AG04450 (cell line): Measurements from ENCODE around the gene C9orf43. TPM values are rescaled to one million over a fixed set of nuclear protein-coding genes. Genes with fewer than 3 reads are reported as not detected.

Experiments used
- CTCF ChIA-PET: fragments of 300-600, 350-600 bp; formaldehyde crosslinking; extraction: SDS; loops from one replicate; lab custom pipeline; 2022; ENCODE audit warnings: antibody characterized with exemption, inconsistent platforms; lab: Charles Lee
- POLR2A ChIA-PET: fragments of 350-600 bp; formaldehyde crosslinking; extraction: SDS; loops from one replicate; lab custom pipeline; 2021; ENCODE audit warnings: antibody characterized with exemption, inconsistent platforms; lab: Yijun Ruan, JAX
- DNase-seq: peaks from one replicate; pipeline ENCODE4 v3.0.0-alpha.2; 2011; ENCODE audit warnings: low read depth, low spot score
- H3K27ac ChIP-seq: one replicate; pipeline ENCODE4 v1.5.1; 2012; ENCODE audit warnings: low read depth, low read length, control low read depth
- H3K27me3 ChIP-seq: one replicate; pipeline ENCODE4 v1.6.0; 2012; ENCODE audit warnings: low read length; ENCODE audit not compliant: control insufficient read depth, insufficient read depth
- H3K4me3 ChIP-seq: 2 replicates; pipeline ENCODE4 v1.5.1; 2011; ENCODE audit warnings: mild to moderate bottlenecking, low read depth, low read length, control low read depth
- H3K9me3 ChIP-seq: 2 replicates; pipeline ENCODE4 v1.5.1; 2012; ENCODE audit warnings: low read length; ENCODE audit not compliant: control insufficient read depth, insufficient read depth
- polyA plus RNA-seq: library from polyadenylated mRNA; depleted of rRNA; stranded (reverse); fragments of >200 nt; gene quantifications from 2 replicates; pipeline ENCODE4 v1.2.3, GENCODE V29; 2011
- TF ChIP-seq, protein P1 (sequence below): IDR thresholded peaks from 2 replicates; pipeline ENCODE4 v1.5.1; 2011; ENCODE audit warnings: low read depth, low read length, control low read depth, inconsistent platforms

Gene C9orf43
- polyA plus RNA-seq, 1 experiment, result 0.50 TPM

DNA sequence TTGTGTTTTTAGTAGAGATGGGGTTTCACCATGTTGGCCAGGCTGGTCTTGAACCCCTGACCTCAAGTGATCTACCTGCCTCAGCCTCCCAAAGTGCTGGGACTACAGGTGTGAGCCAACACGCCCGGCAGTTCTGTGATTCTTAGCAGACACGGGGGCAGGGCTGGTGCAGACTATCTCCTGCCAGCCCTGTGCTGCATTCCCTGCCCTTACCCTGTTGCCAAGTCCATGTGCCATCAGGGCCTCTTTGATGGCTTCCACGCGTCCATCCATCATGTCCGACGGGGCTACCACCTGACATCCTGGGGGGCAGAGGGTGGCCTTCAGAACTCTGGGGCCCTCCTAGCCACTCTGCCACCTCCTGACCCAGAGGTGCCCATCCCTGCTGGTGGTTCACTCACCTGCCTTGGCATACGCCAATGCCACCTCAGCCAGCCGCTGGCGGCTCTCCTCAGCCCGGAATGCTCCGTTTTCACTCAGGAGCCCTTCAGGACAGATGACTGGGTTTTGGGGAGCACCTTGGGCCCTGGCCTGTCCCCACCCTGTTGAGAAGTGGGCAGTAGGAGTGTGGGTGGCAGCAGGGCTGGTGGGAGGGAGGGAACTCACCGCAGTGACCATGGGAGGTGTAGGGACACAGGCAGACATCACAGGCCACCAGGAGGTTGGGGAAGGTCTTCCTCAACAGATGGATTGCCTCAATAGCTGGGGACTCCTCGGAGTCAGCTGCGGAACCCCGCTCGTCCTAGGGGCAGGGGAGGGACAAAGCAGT is 20.2 kb upstream of the C9orf43 start:
- ChIA-PET CTCF (interaction anchor here (1.3 to 1.5 kb wide), 2 partner anchors 10 to 11 kb away, joined by 4 to 5 read pairs; partner anchors contain the start of gene ALAD), POLR2A (interaction anchor here (0.8 kb wide), 1 partner anchor 11 kb away, joined by 3 read pairs; the partner anchor contains the start of gene ALAD)
- H3K9me3 ChIP-seq, result no peaks in the 10 kb centered on the region
- DNase-seq, result no peak
- H3K27me3 ChIP-seq, result no peaks in the 10 kb centered on the region
- TF ChIP-seq, protein P1, sequence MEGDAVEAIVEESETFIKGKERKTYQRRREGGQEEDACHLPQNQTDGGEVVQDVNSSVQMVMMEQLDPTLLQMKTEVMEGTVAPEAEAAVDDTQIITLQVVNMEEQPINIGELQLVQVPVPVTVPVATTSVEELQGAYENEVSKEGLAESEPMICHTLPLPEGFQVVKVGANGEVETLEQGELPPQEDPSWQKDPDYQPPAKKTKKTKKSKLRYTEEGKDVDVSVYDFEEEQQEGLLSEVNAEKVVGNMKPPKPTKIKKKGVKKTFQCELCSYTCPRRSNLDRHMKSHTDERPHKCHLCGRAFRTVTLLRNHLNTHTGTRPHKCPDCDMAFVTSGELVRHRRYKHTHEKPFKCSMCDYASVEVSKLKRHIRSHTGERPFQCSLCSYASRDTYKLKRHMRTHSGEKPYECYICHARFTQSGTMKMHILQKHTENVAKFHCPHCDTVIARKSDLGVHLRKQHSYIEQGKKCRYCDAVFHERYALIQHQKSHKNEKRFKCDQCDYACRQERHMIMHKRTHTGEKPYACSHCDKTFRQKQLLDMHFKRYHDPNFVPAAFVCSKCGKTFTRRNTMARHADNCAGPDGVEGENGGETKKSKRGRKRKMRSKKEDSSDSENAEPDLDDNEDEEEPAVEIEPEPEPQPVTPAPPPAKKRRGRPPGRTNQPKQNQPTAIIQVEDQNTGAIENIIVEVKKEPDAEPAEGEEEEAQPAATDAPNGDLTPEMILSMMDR, result no peak
- H3K27ac ChIP-seq, result no peak overlapping the region
- H3K4me3 ChIP-seq, result no peak overlapping the region

DNA sequence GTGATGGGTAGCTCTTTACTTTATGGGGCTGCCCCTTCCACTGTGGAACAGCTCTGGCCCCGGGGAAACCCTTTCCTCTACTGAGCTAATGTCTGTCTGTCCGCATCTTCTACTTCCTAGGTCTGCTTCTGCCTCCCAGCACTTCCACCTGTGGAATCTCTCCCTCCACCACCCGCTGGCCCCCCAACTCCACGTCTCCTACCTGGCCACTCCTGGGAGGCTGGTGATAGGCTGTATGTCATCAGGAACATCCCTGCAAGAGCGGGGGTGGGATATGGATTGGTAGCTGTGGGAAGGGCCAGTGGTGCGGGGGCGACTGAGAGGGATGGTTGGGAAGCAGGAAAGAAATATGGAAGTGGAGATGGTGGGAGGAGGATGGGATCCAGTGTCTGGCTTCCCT is 18.6 kb upstream of the C9orf43 start:
- no peak for DNase-seq
- H3K27me3 ChIP-seq, result no peaks in the 10 kb centered on the region
- H3K27ac ChIP-seq, result no peak overlapping the region
- ChIA-PET CTCF (interaction anchor here (0.5 to 1.3 kb wide), 2 partner anchors 9 to 78 kb away, joined by 4 to 7 read pairs; partner anchors contain the start of gene ALAD), POLR2A (no interaction called here)
- TF ChIP-seq, protein P1, result no peak
- no peaks in the 10 kb centered on the region for H3K9me3 ChIP-seq
- H3K4me3 ChIP-seq, result no peak overlapping the region

DNA sequence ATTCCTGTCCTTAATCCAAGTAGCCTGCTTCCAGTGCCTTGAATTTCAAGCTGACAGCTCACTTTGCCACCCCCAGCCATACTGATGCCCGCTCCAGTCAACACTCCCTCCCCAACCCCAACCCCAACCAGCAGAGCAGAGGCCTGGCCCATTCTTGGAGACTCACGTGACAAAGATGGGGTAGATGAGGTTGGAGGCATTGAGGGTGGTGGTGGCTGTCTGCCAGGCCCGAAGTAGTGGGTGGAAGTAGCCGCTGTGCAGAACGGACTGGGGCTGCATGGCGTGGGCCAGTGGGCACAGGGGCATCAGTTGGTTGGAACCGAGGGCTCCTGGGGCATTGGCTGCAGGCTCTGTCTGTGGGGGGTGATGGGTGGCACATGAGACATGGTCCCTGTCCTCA is 17.3 kb upstream of the C9orf43 start:
- H3K9me3 ChIP-seq, result no peaks in the 10 kb centered on the region
- CTCF ChIA-PET, result interaction anchor here (0.7 to 1.2 kb wide), 2 partner anchors 76 to 118 kb away, joined by 3 read pairs; partner anchors contain the start of gene CDC26

DNA sequence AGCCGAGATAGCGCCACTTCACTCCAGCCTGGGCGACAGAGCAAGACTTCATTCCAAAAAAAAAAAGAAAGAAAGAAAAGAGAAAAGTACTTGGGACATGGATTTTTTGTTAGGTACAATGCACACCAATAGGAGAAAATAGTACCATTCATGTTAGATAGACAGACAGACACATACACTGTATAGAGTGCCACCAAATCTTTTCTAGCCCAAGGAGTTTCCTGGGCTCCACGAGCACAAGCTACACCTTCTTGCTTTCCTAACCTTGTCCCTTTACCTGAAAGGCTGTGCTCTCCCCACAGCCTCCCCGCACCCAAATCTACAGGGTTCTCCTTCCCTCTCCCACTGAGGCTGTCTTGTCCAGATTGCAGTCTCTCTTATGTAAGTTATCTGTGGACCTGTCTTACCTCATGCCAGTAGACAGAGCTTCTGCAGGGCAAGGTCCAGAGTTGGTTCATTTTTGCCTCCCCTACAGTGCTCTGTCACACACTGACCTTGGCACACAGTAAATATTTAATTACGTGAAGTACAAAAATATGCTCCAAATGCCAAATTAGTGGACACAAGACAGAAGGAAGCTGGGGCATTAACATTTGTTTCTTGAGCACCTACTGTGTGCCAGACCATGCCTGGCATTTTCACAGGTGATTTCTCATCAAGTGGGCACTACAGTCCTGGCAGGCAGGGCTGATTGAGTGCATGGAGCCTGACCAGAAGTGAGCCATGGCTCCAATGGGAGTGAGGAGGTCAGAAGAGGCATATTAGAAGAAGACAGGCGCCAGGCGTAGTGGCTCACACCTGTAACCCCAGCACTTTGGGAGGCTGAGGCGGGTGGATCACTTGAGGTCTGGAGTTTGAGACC is 15.3 kb upstream of the C9orf43 start:
- POLR2A ChIA-PET, result no interaction called here
- H3K9me3 ChIP-seq, result no peaks in the 10 kb centered on the region
- H3K4me3 ChIP-seq, result no peak overlapping the region
- DNase-seq, result no peak
- TF ChIP-seq, protein P1, result no peak
- CTCF ChIA-PET, result no interaction called here
- no peak overlapping the region for H3K27ac ChIP-seq
- H3K27me3 ChIP-seq, result no peaks in the 10 kb centered on the region

More for the DNA sequence above, 17.3 kb upstream of the C9orf43 start:
- DNase-seq, result no peak
- TF ChIP-seq, protein P1, result no peak
- POLR2A ChIA-PET, result no interaction called here
- Histone ChIP-seq H3K27ac (no peak overlapping the region), H3K27me3 (no peaks in the 10 kb centered on the region), H3K4me3 (no peak overlapping the region)
